GM12872 (cell line): ENCODE results near the gene CYP4F8.

Source experiments
- CTCF ChIP-seq: IDR thresholded peaks from 3 replicates; pipeline ENCODE4 v1.5.1; 2011; ENCODE audit warnings: low read depth, mild to moderate bottlenecking, low read length, moderate library complexity; ENCODE audit not compliant: insufficient read depth

CYP4F8 gene

GRCh38 chr19:15584541-15585115 lies 30.4 kb upstream of the CYP4F8 start:
- peak; percentile 92 for TF ChIP-seq CTCF

- TF ChIP-seq CTCF, result no peak
These were observed 27.4 kb upstream of the CYP4F8 start for GRCh38 chr19:15587663-15588062.

- TF ChIP-seq CTCF, result no peak
These were observed 26.8 kb upstream of the CYP4F8 start for GRCh38 chr19:15588265-15588664.

GRCh38 chr19:15589760-15590451 lies 25.1 kb upstream of the CYP4F8 start:
- no peak for TF ChIP-seq CTCF

- no peak for TF ChIP-seq CTCF
These were observed 23.2 kb upstream of the CYP4F8 start for GRCh38 chr19:15591796-15592195.

GRCh38 chr19:15595069-15595468 lies 19.9 kb upstream of the CYP4F8 start:
- TF ChIP-seq CTCF, result no peak

GRCh38 chr19:15609261-15609660 lies 5.8 kb upstream of the CYP4F8 start:
- no peak for TF ChIP-seq CTCF

- TF ChIP-seq CTCF, result no peak
These were observed 2.7 kb upstream of the CYP4F8 start for GRCh38 chr19:15612342-15612741.
